AG08395 (cell line): ENCODE data around the gene VPS13D.
A peak's percentile ranks its signal among the peaks of the same experiment; 100 is the strongest.

Source experiments
- DNase-seq: peaks from one replicate; pipeline ENCODE4 v3.0.0; 2012; ENCODE audit warnings: mixed read lengths, low spot score

The VPS13D gene

GRCh38 chr1:12472156-12472797, 242.4 kb downstream of the VPS13D start:
- no peak for DNase-seq

- DNase-seq: no peak
Measured at GRCh38 chr1:12472798-12473551, 243.1 kb downstream of the VPS13D start.

- DNase-seq: no peak
Measured at GRCh38 chr1:12473596-12474362, 243.9 kb downstream of the VPS13D start.

- DNase-seq: no peak
Measured at GRCh38 chr1:12475101-12475500, 245.3 kb downstream of the VPS13D start.

- DNase-seq: no peak
Measured at GRCh38 chr1:12475530-12475934, 245.7 kb downstream of the VPS13D start.

- DNase-seq: no peak
Measured at GRCh38 chr1:12475947-12476346, 246.1 kb downstream of the VPS13D start.

GRCh38 chr1:12477314-12477713, 247.5 kb downstream of the VPS13D start:
- no peak for DNase-seq

GRCh38 chr1:12477936-12478611, 248.2 kb downstream of the VPS13D start:
- peak; percentile 91 for DNase-seq

- DNase-seq: no peak
Measured at GRCh38 chr1:12478612-12478985, 248.8 kb downstream of the VPS13D start.

GRCh38 chr1:12479311-12479710, 249.5 kb downstream of the VPS13D start:
- DNase-seq: no peak

- DNase-seq: no peak
Measured at GRCh38 chr1:12480041-12480440, 250.2 kb downstream of the VPS13D start.

- peak; percentile 89 for DNase-seq
Measured at GRCh38 chr1:12480748-12481362, 251.0 kb downstream of the VPS13D start.

- DNase-seq: no peak
Measured at GRCh38 chr1:12481928-12482327, 252.1 kb downstream of the VPS13D start.

- no peak for DNase-seq
Measured at GRCh38 chr1:12482988-12483387, 253.2 kb downstream of the VPS13D start.

GRCh38 chr1:12485231-12486058, 255.6 kb downstream of the VPS13D start:
- DNase-seq: no peak

- no peak for DNase-seq
Measured at GRCh38 chr1:12486059-12486341, 256.2 kb downstream of the VPS13D start.

- DNase-seq: no peak
Measured at GRCh38 chr1:12486401-12487005, 256.7 kb downstream of the VPS13D start.

GRCh38 chr1:12487520-12487919, 257.7 kb downstream of the VPS13D start:
- DNase-seq: no peak

GRCh38 chr1:12488666-12489354, 259.0 kb downstream of the VPS13D start:
- no peak for DNase-seq

GRCh38 chr1:12490532-12491142, 260.8 kb downstream of the VPS13D start:
- no peak for DNase-seq
